HEK293 (cell line): ENCODE results near the gene PRPF19.

ENCODE experiments used
- GLIS2 ChIP-seq: fragments of 450-650 bp; formaldehyde crosslinking; IDR thresholded peaks from 2 replicates; pipeline ENCODE4 v1.5.1; 2016; ENCODE audit warnings: missing biosample characterization, missing genetic modification characterization
- HOXD13 ChIP-seq: sonication (generic); formaldehyde crosslinking; IDR thresholded peaks from 2 replicates; pipeline ENCODE4 v1.8.0; 2022; ENCODE audit warnings: missing genetic modification reagents, borderline replicate concordance
- IKZF3 ChIP-seq: fragments of 450-650 bp; IDR thresholded peaks from 2 replicates; pipeline ENCODE4 v1.5.0; 2018; ENCODE audit warnings: missing biosample characterization, mild to moderate bottlenecking, missing genetic modification characterization, moderate library complexity
- KLF16 ChIP-seq: fragments of 450-650 bp; formaldehyde crosslinking; IDR thresholded peaks from 2 replicates; pipeline ENCODE4 v1.5.1; 2017; ENCODE audit warnings: missing biosample characterization, missing genetic modification characterization
- MZF1 ChIP-seq: fragments of 450-650 bp; formaldehyde crosslinking; IDR thresholded peaks from 2 replicates; pipeline ENCODE4 v1.5.1; 2017; ENCODE audit warnings: missing biosample characterization, missing genetic modification characterization, borderline replicate concordance
- REST ChIP-seq: fragments of 450-650 bp; formaldehyde crosslinking; IDR thresholded peaks from 2 replicates; pipeline ENCODE4 v1.5.1; 2016; ENCODE audit warnings: missing biosample characterization, missing genetic modification characterization
- SCRT2 ChIP-seq: fragments of 450-650 bp; formaldehyde crosslinking; IDR thresholded peaks from 2 replicates; pipeline ENCODE4 v1.5.1; 2016; ENCODE audit warnings: missing biosample characterization, missing genetic modification characterization
- SP7 ChIP-seq: fragments of 450-650 bp; formaldehyde crosslinking; IDR thresholded peaks from 2 replicates; pipeline ENCODE4 v1.5.1; 2016; ENCODE audit warnings: missing biosample characterization, missing genetic modification characterization
- TRIM28 ChIP-seq: IDR thresholded peaks from 2 replicates; pipeline ENCODE4 v1.6.1; 2011; ENCODE audit warnings: low read length, control low read depth, borderline replicate concordance
- TSHZ1 ChIP-seq: fragments of 450-650 bp; formaldehyde crosslinking; IDR thresholded peaks from 2 replicates; pipeline ENCODE4 v1.5.1; 2016; ENCODE audit warnings: missing biosample characterization, missing genetic modification characterization, borderline replicate concordance
- ZBTB26 ChIP-seq: fragments of 450-650 bp; formaldehyde crosslinking; optimal IDR thresholded peaks from 2 replicates; pipeline ENCODE3; 2016; ENCODE audit warnings: missing biosample characterization, mild to moderate bottlenecking, missing genetic modification characterization
- ZNF184 ChIP-seq: fragments of 450-650 bp; IDR thresholded peaks from 2 replicates; pipeline ENCODE4 v1.5.1; 2018; ENCODE audit warnings: missing biosample characterization, mild to moderate bottlenecking, missing genetic modification characterization
- ZNF239 ChIP-seq: fragments of 450-650 bp; formaldehyde crosslinking; IDR thresholded peaks from 2 replicates; pipeline ENCODE4 v1.5.1; 2016; ENCODE audit warnings: missing biosample characterization, missing genetic modification characterization
- ZNF24 ChIP-seq: fragments of 450-650 bp; formaldehyde crosslinking; IDR thresholded peaks from 2 replicates; pipeline ENCODE4 v1.5.1; 2016; ENCODE audit warnings: missing biosample characterization, missing genetic modification characterization
- ZNF274 ChIP-seq, 2 experiments: fragments of 200-500 bp in 1 of 2; fragments of 450-650 bp in 1 of 2; sonication (Bioruptor generic) in 1 of 2; formaldehyde crosslinking in 1 of 2; IDR thresholded peaks; 2 replicates each; pipeline versions ENCODE4 v1.5.1 to v1.6.1; 2014 to 2016; ENCODE audit warnings: borderline replicate concordance in 1 of 2, inconsistent platforms in 1 of 2, low read length in 1 of 2, missing biosample characterization in 1 of 2, missing genetic modification characterization in 1 of 2
- ZNF292 ChIP-seq: fragments of 450-650 bp; formaldehyde crosslinking; IDR thresholded peaks from 2 replicates; pipeline ENCODE4 v1.5.1; 2016; ENCODE audit warnings: low read depth, missing biosample characterization, missing genetic modification characterization, borderline replicate concordance
- ZNF521 ChIP-seq: fragments of 450-650 bp; formaldehyde crosslinking; IDR thresholded peaks from 2 replicates; pipeline ENCODE4 v1.5.1; 2017; ENCODE audit warnings: missing biosample characterization, mild to moderate bottlenecking, missing genetic modification characterization
- ZNF624 ChIP-seq: fragments of 450-650 bp; formaldehyde crosslinking; IDR thresholded peaks from 2 replicates; pipeline ENCODE4 v1.5.1; 2017; ENCODE audit warnings: missing biosample characterization, missing genetic modification characterization
- ZNF629 ChIP-seq: fragments of 450-650 bp; formaldehyde crosslinking; IDR thresholded peaks from 2 replicates; pipeline ENCODE4 v1.5.1; 2017; ENCODE audit warnings: missing biosample characterization, missing genetic modification characterization
- ZNF639 ChIP-seq: fragments of 450-650 bp; formaldehyde crosslinking; IDR thresholded peaks from 2 replicates; pipeline ENCODE4 v1.5.1; 2016; ENCODE audit warnings: missing biosample characterization, missing genetic modification characterization
- ZNF701 ChIP-seq: fragments of 450-650 bp; formaldehyde crosslinking; IDR thresholded peaks from 2 replicates; pipeline ENCODE4 v1.5.1; 2016; ENCODE audit warnings: missing biosample characterization, missing genetic modification characterization
- ZNF704 ChIP-seq: fragments of 450-650 bp; formaldehyde crosslinking; IDR thresholded peaks from 2 replicates; pipeline ENCODE4 v1.5.1; 2016; ENCODE audit warnings: missing biosample characterization, missing genetic modification characterization

The PRPF19 gene

GRCh38 chr11:60924110-60924905, 17.9 kb upstream of the PRPF19 start, which contains the start of gene TMEM132A (continued):
- TF ChIP-seq ZNF24 (tag by site-specific recombination) (peak; percentile 86), ZNF629 (tag by site-specific recombination) (no peak), ZNF704 (tag by site-specific recombination) (no peak), ZNF639 (tag by site-specific recombination) (peak; percentile 43; the same call in 1 of the 2 replicates), ZNF184 (no peak; the same call in 1 of the 2 replicates), REST (no peak), ZNF274 (IDR thresholded peaks at IDR 0.05; ENCODE audit: low read length) (no peak), ZNF274 (tag by site-specific recombination; IDR thresholded peaks at IDR 0.05; ENCODE audit: borderline replicate concordance) (no peak), KLF16 (tag by site-specific recombination) (no peak), GLIS2 (0 out of 2 replicates have a peak, but pooled peaks have one; percentile 35), ZNF521 (tag by site-specific recombination) (no peak), ZNF624 (tag by site-specific recombination) (no peak), TRIM28 (peak; percentile 92; the same call in 1 of the 2 replicates), SCRT2 (0 out of 2 replicates have a peak, but pooled peaks have one; percentile 15), MZF1 (tag by site-specific recombination) (peak; percentile 67; the same call in 1 of the 2 replicates), TSHZ1 (tag by site-specific recombination) (no peak), ZNF701 (tag by site-specific recombination) (no peak), ZBTB26 (tag by site-specific recombination) (peak; percentile 59), IKZF3 (peak; percentile 97), ZNF292 (tag by site-specific recombination) (no peak), SP7 (peak; percentile 47; the same call in 1 of the 2 replicates), ZNF239 (tag by site-specific recombination) (no peak), HOXD13 (CRISPR knock-in tag) (no peak)
